ENCODE results near the gene GTF2A1. TPM values are rescaled to one million over a fixed set of nuclear protein-coding genes. Genes with fewer than 3 reads are reported as not detected.

GTF2A1 gene
- total RNA-seq, 6 experiments from 2014 or later: 37.6 to 47.6 (median 40.3) TPM

DNA sequence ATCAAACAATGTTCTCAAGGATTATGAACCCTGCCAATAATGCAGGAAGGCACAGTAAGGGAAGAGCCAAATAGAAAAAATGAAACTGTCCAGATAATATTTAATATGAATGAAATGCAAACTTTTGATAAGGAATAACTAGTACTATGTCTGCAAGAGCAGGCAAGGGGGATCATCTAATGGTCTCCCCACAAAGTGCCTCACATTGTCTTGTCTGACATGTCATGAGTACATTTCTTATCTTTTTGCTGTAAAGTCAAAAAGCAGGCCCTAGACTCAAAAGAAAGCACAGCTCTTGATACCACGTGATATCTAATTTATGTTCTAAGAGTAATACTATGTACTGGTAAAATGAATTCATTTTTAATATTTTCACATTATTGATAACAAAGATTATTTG is 43.9 kb upstream of the GTF2A1 start:
- no peaks in the 10 kb centered on the region; the same call in 1 of the 2 replicates for H3K27me3 Mint-ChIP-seq (ENCODE audit: insufficient read depth)
- no peaks in the 10 kb centered on the region for H3K9me3 Mint-ChIP-seq
- no peak for DNase-seq
- H3K36me3 Mint-ChIP-seq (ENCODE audit: low read depth): no peaks in the 10 kb centered on the region
- TF ChIP-seq, protein P1, sequence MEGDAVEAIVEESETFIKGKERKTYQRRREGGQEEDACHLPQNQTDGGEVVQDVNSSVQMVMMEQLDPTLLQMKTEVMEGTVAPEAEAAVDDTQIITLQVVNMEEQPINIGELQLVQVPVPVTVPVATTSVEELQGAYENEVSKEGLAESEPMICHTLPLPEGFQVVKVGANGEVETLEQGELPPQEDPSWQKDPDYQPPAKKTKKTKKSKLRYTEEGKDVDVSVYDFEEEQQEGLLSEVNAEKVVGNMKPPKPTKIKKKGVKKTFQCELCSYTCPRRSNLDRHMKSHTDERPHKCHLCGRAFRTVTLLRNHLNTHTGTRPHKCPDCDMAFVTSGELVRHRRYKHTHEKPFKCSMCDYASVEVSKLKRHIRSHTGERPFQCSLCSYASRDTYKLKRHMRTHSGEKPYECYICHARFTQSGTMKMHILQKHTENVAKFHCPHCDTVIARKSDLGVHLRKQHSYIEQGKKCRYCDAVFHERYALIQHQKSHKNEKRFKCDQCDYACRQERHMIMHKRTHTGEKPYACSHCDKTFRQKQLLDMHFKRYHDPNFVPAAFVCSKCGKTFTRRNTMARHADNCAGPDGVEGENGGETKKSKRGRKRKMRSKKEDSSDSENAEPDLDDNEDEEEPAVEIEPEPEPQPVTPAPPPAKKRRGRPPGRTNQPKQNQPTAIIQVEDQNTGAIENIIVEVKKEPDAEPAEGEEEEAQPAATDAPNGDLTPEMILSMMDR (IDR thresholded peaks at IDR 0.05): no peak
- peaks cover 5% of the 10 kb centered on the region; the same call in 1 of the 2 replicates for H3K4me1 Mint-ChIP-seq (ENCODE audit: low read depth)
- H3K4me3 Mint-ChIP-seq: no peak overlapping the region
- no peak overlapping the region for H3K27ac Mint-ChIP-seq

DNA sequence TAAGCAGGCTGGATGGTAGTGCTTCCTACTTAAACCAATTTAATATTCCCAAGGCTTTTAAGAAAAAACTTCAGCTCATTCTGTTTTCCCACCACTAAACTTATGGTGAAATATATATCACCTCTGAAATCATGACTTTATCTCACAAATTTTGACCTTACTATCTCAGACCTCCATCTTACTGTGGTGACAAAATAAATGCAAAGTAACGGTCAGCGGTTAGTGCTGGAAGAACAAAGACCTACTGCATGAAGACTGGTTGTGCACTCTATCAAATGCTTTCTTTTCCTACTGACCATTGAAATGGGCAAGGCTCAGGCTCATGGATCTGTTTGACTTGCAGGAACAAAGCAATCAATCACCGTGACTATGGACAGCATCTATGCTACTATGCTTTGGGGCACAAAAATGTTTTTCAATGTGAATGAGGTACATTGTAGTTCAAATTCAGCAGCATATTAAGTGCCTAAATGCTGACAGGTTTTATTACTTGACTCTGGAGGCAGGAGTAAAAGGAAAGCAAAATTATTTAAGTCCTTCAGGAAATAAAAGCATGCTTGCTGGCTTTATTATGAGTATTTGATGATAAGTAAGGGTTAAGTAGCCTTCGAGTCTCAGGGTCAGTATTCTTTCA is 43.1 kb upstream of the GTF2A1 start:
- H3K4me1 Mint-ChIP-seq (ENCODE audit: low read depth): peaks cover 5% of the 10 kb centered on the region; the same call in 1 of the 2 replicates
- no peaks in the 10 kb centered on the region for H3K36me3 Mint-ChIP-seq (ENCODE audit: low read depth)
- no peaks in the 10 kb centered on the region for H3K9me3 Mint-ChIP-seq
- no peaks in the 10 kb centered on the region; the same call in 1 of the 2 replicates for H3K27me3 Mint-ChIP-seq (ENCODE audit: insufficient read depth)
- no peak for DNase-seq
- H3K4me3 Mint-ChIP-seq: no peak overlapping the region
- no peak overlapping the region for H3K27ac Mint-ChIP-seq
- TF ChIP-seq, protein P1 (IDR thresholded peaks at IDR 0.05): no peak

DNA sequence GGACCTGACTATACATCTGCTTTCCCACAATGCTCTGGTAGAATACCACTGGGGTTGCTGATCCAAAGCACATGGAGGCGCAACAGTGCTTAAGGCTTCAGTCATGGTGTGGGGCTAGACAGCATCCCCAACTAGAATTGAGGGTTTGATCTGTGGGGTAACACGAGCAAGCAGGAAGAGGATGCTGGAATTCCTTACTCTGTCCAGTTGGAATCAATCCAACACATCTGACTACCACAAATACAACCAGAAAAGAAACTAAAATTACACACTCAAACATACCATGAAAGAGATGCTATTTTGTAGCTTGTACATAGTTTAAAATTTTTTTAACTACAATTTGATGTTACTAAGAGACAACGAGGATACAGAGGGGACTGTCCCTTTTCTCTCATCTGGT is 40.4 kb upstream of the GTF2A1 start:
- Mint-ChIP-seq H3K4me1 (ENCODE audit: low read depth) (no peaks in the 10 kb centered on the region), H3K27me3 (ENCODE audit: insufficient read depth) (no peaks in the 10 kb centered on the region), H3K36me3 (ENCODE audit: low read depth) (no peaks in the 10 kb centered on the region), H3K27ac (no peak overlapping the region), H3K9me3 (no peaks in the 10 kb centered on the region), H3K4me3 (no peak overlapping the region)
- TF ChIP-seq, protein P1 (IDR thresholded peaks at IDR 0.05): no peak
- no peak for DNase-seq

DNA sequence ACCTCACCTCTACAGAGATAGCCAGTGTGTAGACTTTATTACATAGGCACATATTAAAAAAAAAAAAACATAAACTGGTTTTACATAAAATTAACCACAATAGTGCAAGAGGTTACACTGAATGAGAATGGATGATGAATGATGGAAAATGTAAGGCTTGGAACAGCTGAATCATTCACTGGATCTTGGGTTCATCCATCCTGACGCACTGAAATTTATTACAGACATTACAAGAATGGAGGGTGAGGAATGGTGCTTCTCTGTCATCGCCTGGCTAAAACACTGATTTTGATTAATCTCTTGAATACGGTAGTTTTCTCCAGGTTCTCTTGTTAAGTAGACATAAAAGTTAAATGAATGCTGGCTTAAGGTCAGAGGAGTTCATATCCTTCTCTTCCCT is 40.0 kb upstream of the GTF2A1 start:
- Mint-ChIP-seq H3K4me3 (no peak overlapping the region), H3K27ac (no peak overlapping the region), H3K36me3 (ENCODE audit: low read depth) (no peaks in the 10 kb centered on the region), H3K27me3 (ENCODE audit: insufficient read depth) (no peaks in the 10 kb centered on the region), H3K9me3 (no peaks in the 10 kb centered on the region), H3K4me1 (ENCODE audit: low read depth) (no peaks in the 10 kb centered on the region)
- no peak for DNase-seq
- TF ChIP-seq, protein P1 (IDR thresholded peaks at IDR 0.05): no peak

DNA sequence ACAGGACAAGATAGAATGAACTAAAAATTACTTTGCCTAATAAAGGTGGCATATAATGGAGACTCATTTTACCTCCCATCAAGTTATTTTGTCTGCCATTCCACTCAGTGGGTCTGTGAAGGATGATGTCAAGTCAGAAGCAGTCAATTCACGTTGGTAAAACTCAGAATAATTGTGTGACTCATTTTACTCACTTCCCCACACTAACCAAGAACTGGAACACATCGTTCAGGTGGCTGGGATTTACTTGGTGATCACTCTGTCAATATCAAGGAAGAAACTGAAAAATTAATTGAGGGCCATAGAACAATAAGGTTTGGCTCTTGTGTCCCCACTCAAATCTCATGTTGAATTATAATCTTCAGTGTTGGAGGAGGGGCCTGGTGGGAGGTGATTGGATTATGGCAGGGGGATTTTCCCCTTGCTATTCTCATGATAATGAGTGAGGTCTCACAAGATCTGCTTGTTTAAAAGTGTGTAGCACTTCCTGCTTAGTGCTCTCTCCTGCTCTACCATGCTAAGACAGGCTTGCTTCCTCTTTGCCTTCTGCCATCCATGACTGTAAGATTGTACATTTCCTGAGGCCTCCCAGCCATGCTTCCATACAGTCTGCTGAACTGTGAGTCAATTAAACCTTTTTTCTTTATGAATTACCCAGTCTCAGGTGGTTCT is 35.7 kb upstream of the GTF2A1 start:
- no peaks in the 10 kb centered on the region for H3K9me3 Mint-ChIP-seq
- H3K4me3 Mint-ChIP-seq: no peak overlapping the region
- no peak for DNase-seq
- peaks cover 3% of the 10 kb centered on the region; the same call in 1 of the 2 replicates for H3K27me3 Mint-ChIP-seq (ENCODE audit: insufficient read depth)
- H3K4me1 Mint-ChIP-seq (ENCODE audit: low read depth): no peaks in the 10 kb centered on the region
- no peaks in the 10 kb centered on the region for H3K36me3 Mint-ChIP-seq (ENCODE audit: low read depth)
- H3K27ac Mint-ChIP-seq: no peak overlapping the region
- TF ChIP-seq, protein P1 (IDR thresholded peaks at IDR 0.05): no peak

All from HFFc6 (cell line).